HG02588 (cell line): Measurements from ENCODE around the gene CDH13.
A peak's percentile ranks its signal among the peaks of the same experiment; 100 is the strongest.

Source experiments
- ATAC-seq: cut with Tn5 transposase; IDR thresholded peaks from one replicate; pipeline ENCODE4 v1.9.1; 2021; ENCODE audit warnings: mild to moderate bottlenecking, moderate library complexity; ENCODE audit not compliant: unreplicated experiment

The CDH13 gene

DNA sequence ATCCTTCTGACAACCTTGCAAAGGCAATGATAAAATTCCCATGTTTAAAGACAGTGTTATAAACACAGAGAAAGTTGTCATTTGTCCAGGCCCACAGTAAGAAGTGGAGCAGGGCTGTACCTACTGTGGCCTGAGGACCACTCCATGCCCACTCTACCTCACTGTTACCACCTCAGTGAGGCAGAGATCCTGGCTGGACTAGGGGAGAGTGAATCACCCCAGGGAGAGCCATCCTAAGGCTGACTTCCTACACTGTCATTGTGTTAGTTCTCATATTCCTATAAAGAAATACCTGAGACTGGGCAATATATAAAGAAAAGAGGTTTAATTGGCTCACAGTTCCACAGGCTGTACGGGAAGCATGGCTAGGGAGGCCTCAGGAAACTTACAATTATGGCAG is 952.3 kb downstream of the CDH13 start:
- no peak for ATAC-seq

GRCh38 chr16:83579436-83579835 is 952.7 kb downstream of the CDH13 start:
- ATAC-seq, result no peak

GRCh38 chr16:83581082-83581481 is 954.3 kb downstream of the CDH13 start:
- peak; percentile 84 for ATAC-seq

- no peak for ATAC-seq
Measured at GRCh38 chr16:83581994-83582747, 955.4 kb downstream of the CDH13 start.

DNA sequence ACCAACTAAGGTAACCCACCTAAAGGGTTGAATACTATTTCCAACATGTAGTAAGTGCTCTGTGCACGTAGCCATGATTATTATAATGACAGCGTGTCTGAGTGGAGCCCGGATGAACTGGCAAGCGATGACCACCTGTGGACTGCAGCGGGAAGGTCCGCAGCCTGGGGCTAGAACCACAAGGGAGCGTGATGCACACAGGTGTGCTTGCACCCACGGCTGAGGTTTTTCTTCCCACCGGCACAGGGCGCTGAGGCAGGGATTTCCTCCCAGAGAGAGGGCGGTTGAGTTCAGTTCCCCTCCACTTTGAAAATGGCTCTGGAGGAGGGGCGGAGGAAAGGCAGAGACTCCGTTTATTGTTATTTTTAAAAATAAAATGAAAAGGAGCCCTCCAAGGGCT is 959.3 kb downstream of the CDH13 start:
- no peak for ATAC-seq

GRCh38 chr16:83586461-83587200 is 959.9 kb downstream of the CDH13 start:
- no peak for ATAC-seq

DNA sequence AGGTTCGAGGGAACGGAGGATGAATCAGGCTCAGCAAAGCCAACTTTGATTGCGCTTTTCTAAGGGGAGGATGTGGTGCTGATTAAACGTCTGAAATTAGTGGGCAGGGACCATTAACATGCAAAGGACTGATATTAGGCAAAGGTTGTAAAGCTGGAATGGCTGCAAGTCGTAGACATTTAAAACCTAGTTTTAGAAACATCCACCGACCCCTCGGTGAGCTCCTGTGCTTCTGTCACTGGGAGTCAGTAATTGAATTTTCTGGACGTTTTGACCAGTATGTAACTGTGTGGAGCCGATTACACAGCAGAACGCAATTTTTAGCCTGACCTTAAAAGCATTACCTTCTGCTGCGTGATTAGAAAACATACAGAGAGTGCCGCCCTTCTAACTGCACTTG is 960.4 kb downstream of the CDH13 start:
- no peak for ATAC-seq

DNA sequence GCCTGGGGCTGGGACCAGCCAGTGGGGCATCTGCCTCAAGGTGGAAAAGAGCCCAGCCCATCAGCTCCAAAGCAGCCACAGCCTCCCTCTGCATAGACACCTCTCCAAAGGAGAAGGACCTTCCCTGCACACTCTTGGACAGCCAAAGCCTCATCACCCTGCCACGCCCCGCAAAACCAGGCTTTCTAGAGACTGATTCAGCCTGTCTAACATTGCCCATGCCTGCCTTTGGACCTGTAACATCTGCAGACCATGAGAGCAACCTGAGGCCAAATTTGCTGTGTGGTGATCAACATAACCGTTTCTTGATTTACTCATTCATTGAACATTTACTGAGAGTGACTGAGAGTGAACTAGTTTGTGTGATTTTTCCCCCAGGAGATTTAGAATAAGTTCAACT is 961.3 kb downstream of the CDH13 start:
- ATAC-seq, result no peak

GRCh38 chr16:83589576-83589975 is 962.8 kb downstream of the CDH13 start:
- ATAC-seq, result no peak

DNA sequence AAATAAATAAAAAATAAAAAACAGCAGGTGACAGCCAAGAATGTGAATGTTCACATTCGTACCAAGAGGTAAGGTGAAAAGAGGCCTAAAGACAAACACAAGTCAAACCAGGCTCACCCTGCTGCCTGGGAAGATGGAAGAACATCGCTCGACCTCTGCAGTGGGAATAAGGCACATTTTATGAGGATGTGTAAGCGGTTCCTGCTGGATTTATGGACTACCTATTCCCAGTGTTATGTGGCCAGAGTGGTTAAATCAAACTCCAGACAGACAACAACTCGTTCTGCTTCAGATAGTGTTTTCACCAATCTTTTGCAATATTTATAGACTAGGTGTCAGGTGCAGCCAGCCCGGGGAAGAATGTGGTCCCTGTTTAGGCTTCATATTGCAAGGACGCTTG is 966.0 kb downstream of the CDH13 start:
- no peak for ATAC-seq

DNA sequence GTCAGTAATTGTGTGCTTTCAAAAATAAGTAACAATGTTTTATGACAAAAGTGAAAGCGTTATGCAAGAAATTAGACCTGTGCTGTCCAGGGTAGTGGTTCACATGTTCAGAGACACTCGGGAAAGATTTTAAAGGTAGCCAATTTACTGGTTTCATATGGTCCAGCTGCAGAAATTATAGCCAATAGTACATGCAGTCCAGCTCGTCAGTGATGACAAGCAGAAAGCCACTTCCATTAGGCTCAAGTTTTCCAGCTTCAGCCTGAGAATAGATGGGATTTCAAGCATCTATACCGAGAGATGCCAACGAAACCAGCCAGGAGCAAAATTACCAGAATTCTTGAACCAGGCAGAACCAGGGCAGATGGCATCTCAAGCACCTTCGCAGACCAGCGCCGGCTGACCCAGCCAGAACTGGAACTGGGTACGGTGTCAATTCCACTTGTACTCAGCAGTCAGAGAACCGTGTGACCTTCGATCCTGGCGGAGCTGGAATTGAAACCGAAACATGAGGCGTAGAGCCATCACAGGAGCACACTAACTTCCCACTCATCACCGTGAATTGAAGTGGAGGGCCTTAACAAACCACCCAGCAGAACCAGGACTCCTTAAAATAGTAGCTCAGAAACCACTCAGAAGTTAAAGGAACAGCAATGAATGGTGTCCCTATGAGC is 973.2 kb downstream of the CDH13 start:
- ATAC-seq, result no peak

DNA sequence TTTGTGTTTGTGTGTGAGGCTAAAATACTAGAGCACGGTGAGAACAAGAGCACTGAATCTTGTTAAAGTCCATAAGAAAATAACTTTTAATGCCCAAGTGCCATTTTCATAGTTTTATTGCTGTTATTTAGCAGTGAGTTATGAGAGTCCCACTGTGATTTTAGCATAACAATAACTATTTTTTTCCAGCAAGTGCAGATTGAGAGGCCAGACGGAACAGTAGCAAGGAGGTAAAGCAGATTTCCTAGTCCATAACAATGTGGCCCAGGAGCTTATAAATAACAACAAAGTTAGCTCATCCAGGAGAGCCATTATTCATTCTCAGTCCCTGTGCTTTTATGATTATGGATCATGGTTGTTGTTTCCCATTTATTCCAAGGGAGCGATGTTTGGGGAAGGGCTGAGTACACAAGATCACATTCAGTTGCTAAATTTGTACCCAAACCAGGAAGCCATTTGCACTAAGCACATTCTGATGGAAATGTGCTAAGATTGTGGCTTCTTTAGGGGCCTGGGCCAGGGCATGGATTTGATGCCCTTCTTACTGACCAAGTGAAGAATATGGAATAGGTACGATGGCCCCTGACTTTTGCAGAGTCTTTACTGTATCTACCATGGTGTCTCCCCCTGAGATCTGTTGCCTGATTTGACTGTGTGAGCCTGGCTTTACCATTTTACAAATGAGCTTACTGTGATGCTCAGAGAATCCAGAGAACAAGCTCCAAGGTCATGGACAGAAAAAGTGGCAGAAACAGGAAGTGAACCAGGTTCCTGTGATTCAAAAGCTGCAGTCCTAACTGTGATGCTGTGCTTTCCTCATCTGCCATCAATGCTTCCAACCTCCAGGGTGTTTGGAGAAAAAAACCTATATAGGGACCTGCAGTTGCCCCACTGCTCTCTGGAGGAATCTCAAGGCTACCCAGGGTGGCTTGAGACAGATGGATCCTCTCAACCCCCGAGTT is 976.3 kb downstream of the CDH13 start:
- ATAC-seq, result no peak

DNA sequence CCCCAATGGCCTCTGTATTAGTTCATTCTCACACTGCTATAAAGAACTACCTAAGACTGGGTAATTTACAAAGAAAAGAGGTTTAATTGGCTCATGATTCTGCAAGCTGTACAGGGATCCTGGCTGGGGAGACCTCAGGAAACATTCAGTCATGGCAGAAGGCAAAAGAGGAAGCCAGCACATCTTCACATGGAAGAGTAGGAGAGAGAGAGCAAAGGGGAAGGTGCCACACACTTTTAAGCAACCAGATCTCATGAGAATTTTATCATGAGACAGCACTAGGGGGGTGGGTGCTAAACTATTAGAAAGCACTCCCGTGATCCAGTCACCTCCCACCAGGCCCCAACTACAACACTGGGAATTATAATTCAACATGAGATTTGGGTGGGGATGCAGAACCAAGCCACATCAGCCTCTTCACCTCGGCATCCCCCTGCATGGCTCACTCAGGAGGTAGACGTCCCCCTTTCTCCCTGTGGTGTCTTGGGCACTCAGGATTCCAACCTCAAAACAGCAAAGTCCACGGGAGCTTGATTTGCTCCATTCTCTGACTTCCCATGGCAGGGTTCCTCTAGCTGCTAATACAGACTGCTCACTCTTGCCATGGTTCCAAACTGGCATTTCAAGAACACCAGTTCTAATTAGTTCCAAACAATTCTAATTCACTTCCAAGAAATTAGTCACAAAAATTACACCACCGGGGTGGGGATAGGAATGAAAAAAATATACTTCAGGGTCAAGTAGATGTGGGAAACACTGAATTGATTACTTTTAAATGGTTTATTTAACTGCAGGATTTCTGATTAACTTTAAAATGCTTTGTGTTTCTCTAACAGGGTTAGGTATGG is 977.2 kb downstream of the CDH13 start:
- ATAC-seq, result no peak

DNA sequence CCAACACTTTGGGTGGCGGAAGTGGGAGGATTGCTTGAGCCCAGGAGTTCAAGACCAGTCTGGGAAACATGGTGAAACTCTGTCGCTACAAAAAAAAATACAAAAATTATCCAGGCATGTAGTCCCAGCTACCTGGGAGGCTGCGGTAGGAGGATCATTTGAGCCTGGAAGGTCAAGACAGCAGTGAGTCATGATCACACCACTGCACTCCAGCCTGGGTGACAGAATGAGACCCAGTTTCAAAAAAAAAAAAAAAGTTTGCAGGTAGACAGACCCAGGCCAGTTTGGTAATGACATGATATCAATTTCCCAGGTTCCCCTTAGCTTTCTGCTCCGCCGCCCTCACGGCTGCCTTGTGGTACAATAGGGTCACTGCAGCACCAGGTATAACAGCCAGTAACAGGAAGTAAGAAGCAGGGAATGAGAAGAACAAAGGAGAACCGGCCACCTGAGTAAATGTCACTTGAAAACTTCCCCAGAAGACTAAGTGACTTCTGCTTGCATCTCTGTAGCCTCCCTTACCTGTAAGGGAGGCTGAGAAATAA is 979.8 kb downstream of the CDH13 start:
- no peak for ATAC-seq

GRCh38 chr16:83609178-83609577 is 982.4 kb downstream of the CDH13 start:
- no peak for ATAC-seq

DNA sequence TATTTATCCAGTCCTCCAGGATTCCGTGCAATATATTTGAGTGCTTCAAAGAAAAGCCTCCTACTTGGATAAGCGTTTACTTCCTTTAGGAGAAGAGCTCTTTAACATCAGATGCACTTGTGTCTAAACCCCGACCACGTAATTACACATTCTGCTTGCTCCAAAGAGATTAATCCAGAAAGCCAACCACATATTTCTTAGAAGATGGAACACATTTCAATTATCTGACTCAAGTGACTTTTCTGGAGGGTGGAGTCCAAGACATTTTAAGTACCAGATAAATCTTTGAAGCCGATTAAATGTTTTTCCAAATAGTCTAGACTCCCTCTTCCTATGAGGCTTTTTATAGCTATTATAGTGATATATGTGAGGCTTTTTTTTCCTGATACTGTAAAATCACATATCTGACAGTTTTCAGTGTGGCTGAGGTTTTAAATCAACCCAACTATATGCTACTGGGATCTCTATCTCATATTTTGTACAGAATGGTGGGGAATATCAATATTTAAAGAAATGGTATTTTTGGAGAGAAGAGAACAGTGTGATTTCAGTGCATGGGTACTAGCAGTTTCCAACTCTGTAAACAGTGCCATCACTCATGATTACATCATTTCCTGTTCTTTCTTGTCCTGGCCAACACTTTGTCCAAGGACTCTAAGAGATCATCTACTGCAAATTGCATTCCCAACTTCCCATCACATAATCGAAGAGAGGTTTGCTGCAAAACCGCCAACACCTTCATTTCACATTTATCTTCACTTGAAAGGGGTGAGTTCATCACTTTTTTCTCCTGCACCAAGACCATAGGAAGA is 988.6 kb downstream of the CDH13 start:
- no peak for ATAC-seq

- no peak for ATAC-seq
Measured at GRCh38 chr16:83615953-83616350, 989.2 kb downstream of the CDH13 start.

DNA sequence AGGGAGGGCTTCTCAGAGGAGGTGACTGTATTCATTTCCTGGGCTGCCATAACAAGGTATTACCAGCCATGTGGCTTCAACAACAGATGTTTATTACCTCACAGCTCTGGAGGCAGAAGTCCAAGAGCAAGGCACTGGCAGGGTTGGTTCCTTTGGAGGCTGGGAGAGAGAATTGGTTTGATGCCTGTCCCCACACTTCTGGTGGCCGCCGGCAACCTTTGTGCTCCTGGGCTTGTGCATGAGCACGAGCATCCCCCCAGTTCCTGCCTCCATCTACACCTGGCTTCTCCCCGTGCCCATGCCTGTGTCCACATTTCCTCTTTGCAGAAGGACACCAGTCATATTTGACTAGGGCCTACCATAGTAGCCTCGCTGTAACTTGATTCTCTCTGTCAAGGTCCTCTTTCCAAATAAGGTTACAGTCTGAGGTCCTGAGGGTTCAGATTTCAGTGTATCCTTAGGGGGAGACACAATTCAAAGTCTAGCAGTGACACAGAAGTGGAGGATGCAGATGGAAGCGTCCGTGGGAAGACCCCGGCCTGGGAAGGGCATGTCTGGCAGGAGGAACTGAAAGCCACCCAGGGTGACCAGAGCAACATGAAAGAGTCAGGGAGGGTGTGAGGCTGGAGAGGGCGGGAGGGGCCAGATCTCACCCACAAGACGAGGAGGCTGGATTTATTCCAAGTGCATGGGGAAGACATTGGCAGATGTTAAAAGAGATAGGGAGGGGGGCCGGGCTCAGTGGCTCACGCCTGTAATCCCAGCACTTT is 992.8 kb downstream of the CDH13 start:
- no peak for ATAC-seq
